ENCODE measurements around the gene C2orf72.

Gene C2orf72

DNA sequence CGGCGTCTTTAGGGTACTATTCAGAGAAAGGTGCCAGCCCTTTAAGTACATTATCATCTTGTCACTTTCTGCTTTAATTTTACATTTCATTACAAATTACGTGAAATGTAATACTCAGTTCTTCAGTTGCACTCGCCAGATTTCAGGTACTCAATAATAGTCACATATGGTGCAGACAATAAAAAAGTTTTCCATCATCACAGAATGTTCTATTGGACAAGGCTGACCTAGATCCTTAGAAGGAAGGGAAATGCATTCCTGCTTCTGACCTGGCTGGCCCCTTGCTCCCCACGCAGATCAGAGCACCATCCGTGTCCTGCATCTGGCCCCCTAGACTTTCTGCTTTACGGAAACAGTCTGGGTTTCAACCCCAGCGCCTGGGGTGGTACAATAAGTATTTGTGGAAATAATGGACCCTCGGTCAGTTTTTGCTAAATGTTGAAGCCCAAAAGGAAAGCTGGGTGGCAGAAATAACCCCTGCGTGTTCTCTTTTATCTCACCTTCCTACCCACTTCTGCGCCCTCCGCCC lies 681 bp upstream of the C2orf72 start:
- H3K27ac ChIP-seq = no peak overlapping the region
- no peak for DNase-seq
- H3K36me3 ChIP-seq (replicated peaks) = no peaks in the 10 kb centered on the region
- TF ChIP-seq CTCF (IDR thresholded peaks at IDR 0.05; ENCODE audit: low read depth, low read length, missing control alignments) = no peak
- peaks cover 44% of the 10 kb centered on the region for H3K27me3 ChIP-seq (replicated peaks)
- in situ Hi-C loops (cut with HindIII; ENCODE audit: low pct_ligation_motif_present, low sequenced_read_pairs) = no loop called here
- H3K4me3 ChIP-seq (ENCODE audit: low read depth, low read length) = no peak overlapping the region

DNA sequence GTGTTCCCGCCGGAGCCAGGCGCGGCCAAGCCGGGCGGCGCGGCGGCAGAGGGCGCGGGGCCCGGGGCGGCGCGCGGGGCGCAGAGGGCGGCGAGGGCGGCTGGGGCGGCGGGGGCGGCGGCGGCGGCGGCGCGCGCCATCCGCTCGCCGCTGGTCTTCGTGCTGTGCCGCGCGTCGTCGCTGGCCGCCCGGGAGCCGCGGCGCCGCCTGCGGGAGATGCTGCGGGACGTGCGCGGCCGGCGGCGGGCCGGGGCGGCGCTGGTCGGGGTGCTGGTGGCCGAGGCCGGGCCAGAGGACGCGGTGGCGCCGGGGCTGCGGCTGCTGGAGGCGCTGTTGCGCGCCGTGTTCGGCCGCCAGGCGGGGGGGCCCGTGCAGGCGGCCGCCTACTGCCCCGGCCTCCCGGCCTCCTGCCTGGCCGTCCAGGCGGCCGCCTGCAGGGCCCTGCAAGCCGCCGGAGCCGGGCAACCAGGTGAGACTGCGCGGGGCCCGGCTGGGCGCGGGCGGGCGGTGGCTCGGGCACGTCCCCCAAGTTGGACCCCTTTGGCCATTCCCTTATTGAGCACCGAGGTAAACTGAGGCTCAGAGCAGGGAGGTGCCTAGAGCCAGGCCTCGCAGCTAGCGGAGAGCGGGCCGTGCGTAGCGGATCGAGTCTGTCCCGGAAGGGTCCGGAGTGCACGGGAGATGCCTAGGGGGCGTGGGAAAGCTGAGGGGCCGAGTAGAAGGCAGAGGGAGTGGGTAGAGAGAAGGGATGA lies 584 bp downstream of the C2orf72 start:
- Histone ChIP-seq H3K36me3 (replicated peaks) (no peaks in the 10 kb centered on the region), H3K27ac (no peak overlapping the region), H3K4me3 (ENCODE audit: low read depth, low read length) (no peak overlapping the region), H3K27me3 (replicated peaks) (peaks cover 44% of the 10 kb centered on the region)
- in situ Hi-C loops (cut with HindIII; ENCODE audit: low pct_ligation_motif_present, low sequenced_read_pairs) = no loop called here
- no peak for DNase-seq
- TF ChIP-seq CTCF (IDR thresholded peaks at IDR 0.05; ENCODE audit: low read depth, low read length, missing control alignments) = no peak

DNA sequence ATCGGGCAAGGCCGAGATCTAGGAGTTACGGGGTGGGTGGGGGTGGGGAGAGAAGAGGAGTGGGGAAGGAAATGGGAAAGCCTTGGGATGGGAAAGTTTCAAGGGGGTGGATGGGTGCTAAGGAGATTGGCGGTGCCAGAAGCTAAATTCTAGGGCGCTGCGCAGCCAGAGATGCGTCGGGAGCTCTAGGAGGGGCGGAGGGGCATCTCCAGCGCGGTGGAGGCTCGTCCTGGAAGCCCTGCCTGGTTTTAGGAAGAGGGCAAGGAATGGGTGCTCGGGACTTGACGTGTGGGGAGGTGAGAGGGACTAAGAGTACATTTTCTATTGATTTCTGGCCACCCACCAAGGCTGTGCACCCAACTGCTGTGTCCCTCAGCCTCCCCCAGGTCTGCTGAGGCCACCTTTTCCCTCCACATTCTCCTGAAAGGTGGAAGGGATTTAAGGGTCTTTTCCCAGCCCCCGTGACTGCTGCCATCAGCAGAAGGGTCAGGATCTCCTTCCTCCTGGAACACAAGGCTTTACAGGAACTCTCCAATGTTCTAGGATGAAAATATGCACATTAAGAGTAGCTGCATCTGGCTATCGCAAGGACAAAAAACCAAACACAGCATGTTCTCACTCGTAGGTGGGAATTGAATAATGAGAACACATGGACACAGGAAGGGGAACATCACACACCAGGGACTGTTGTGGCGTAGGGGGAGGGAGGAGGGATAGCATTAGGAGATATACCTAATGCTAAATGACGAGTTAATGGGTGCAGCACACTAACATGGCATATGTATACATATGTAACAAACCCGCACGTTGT lies 1.4 kb downstream of the C2orf72 start:
- Histone ChIP-seq H3K27ac (no peak overlapping the region), H3K4me3 (ENCODE audit: low read depth, low read length) (no peak overlapping the region), H3K27me3 (replicated peaks) (peaks cover 44% of the 10 kb centered on the region), H3K36me3 (replicated peaks) (no peaks in the 10 kb centered on the region)
- in situ Hi-C loops (cut with HindIII; ENCODE audit: low pct_ligation_motif_present, low sequenced_read_pairs) = no loop called here
- DNase-seq = no peak
- no peak for TF ChIP-seq CTCF (IDR thresholded peaks at IDR 0.05; ENCODE audit: low read depth, low read length, missing control alignments)

GRCh38 chr2:231039294-231039664 lies 2.0 kb downstream of the C2orf72 start:
- Histone ChIP-seq H3K36me3 (replicated peaks) (no peaks in the 10 kb centered on the region), H3K27ac (no peak overlapping the region), H3K4me3 (ENCODE audit: low read depth, low read length) (no peak overlapping the region), H3K27me3 (replicated peaks) (peaks cover 43% of the 10 kb centered on the region)
- in situ Hi-C loops (cut with HindIII; ENCODE audit: low pct_ligation_motif_present, low sequenced_read_pairs) = no loop called here
- DNase-seq = no peak
- TF ChIP-seq CTCF (IDR thresholded peaks at IDR 0.05; ENCODE audit: low read depth, low read length, missing control alignments) = no peak

DNA sequence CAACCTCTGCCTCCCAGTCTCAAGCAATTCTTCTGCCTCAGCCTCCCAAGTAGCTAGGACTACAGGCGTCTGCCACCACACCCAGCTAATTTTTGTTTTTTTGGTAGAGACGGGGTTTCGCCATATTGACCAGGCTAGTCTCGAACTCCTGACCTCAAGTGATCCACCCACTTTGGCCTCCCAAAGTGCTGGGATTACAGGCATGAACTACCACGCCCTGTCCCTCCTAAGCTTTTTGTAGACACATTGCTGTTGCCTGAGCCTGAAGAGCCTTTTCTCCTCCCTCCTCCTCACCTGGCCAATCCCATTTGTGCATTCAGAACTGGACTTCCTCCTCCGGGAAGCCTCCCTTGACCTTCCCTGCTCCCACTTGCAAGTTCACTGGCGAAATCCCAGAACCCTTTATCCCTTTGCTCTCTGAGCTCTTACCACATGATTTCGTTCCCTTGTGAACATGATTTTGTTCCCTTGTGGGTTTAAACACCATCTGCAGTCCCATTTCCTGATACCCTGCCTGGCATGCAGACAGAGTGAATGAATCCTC lies 2.6 kb downstream of the C2orf72 start:
- DNase-seq = no peak
- H3K36me3 ChIP-seq (replicated peaks) = no peaks in the 10 kb centered on the region
- H3K4me3 ChIP-seq (ENCODE audit: low read depth, low read length) = no peak overlapping the region
- in situ Hi-C loops (cut with HindIII; ENCODE audit: low pct_ligation_motif_present, low sequenced_read_pairs) = no loop called here
- no peak for TF ChIP-seq CTCF (IDR thresholded peaks at IDR 0.05; ENCODE audit: low read depth, low read length, missing control alignments)
- H3K27me3 ChIP-seq (replicated peaks) = peaks cover 40% of the 10 kb centered on the region
- no peak overlapping the region for H3K27ac ChIP-seq

Data from brain microvascular endothelial cell (primary cell).